Mesothelial cell of epicardium (in vitro differentiated cells): ENCODE results near the gene LRRC27. TPM values are rescaled to one million over a fixed set of nuclear protein-coding genes. Genes with fewer than 3 reads are reported as not detected.
"Not testable (repeated sequence)": the region's sequence is repeated elsewhere in the genome, so short reads cannot be mapped to it uniquely, and the experiment has no call there.

Source experiments
- DNase-seq, 2 experiments: peaks; one replicate each; pipeline ENCODE4 v3.0.0; 2021; ENCODE audit warnings: low spot score in 2 of 2; ENCODE audit not compliant: unreplicated experiment in 2 of 2
- H3K27ac Mint-ChIP-seq: 2 replicates; pipeline ENCODE4 v1.8.0; 2021; ENCODE audit warnings: mixed read lengths
- H3K27me3 Mint-ChIP-seq: 2 replicates; pipeline ENCODE4 v1.8.0; 2021; ENCODE audit warnings: low read depth, mixed read lengths
- H3K36me3 Mint-ChIP-seq: 2 replicates; pipeline ENCODE4 v1.8.0; 2021; ENCODE audit warnings: mixed read lengths
- H3K4me1 Mint-ChIP-seq: 2 replicates; pipeline ENCODE4 v1.8.0; 2021; ENCODE audit warnings: mixed read lengths
- H3K4me3 Mint-ChIP-seq: 2 replicates; pipeline ENCODE4 v1.8.0; 2021; ENCODE audit warnings: mild to moderate bottlenecking, moderate library complexity, mixed read lengths
- H3K9me3 Mint-ChIP-seq: 2 replicates; pipeline ENCODE4 v1.8.0; 2021; ENCODE audit warnings: mixed read lengths
- CTCF ChIP-seq: fragments of 200-600 bp; sonication (generic); IDR thresholded peaks from one replicate; pipeline ENCODE4 v1.5.0; 2021; ENCODE audit warnings: antibody characterized with exemption; ENCODE audit not compliant: unreplicated experiment
- total RNA-seq: library from RNA; stranded (reverse); gene quantifications from 3 replicates; pipeline ENCODE4 v1.2.1, GENCODE V29; 2021

LRRC27 gene
- total RNA-seq, 1 donor from 2014 or later: 15.2 TPM

DNA sequence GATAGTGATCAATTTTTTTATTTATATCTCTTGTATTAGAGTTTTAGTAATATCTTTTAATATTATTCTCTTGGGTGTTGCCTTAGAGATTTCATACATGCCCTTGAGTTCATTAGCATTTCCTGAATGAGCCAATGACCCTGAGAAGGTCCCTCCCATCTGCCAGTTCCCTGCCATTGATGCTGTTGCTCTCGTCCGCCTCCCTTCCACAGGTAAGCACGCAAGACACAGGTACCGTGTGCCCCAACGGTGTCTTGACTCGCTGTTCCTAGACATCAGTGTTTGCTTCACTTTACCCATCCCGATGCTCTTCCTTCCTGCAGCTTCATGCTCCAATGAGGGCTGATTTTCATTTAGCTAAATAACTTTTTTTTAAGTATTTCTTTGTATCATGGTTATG lies 45.3 kb downstream of the LRRC27 start:
- Mint-ChIP-seq H3K4me1 (peaks cover 4% of the 10 kb centered on the region), H3K36me3 (peaks cover 13% of the 10 kb centered on the region), H3K4me3 (no peak overlapping the region), H3K27me3 (no peaks in the 10 kb centered on the region), H3K9me3 (peaks cover 10% of the 10 kb centered on the region), H3K27ac (no peak overlapping the region)
- TF ChIP-seq CTCF: no peak
- DNase-seq: no peak

DNA sequence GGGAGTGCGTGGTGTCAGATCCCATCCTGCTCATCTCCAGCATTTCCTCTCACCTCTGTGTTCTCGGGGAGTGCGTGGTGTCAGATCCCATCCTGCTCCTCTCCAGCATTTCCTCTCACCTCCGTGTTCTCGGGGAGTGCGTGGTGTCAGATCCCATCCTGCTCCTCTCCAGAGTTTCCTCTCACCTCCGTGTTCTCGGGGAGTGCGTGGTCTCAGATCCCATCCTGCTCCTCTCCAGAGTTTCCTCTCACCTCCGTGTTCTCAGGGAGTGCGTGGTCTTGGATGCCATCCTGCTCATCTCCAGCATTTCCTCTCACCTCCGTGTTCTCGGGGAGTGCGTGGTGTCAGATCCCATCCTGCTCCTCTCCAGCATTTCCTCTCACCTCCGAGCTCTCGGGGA lies 47.0 kb downstream of the LRRC27 start:
- H3K4me1 Mint-ChIP-seq, DNase-seq, H3K27me3 Mint-ChIP-seq, H3K4me3 Mint-ChIP-seq, H3K27ac Mint-ChIP-seq: not testable (repeated sequence)
- Mint-ChIP-seq H3K36me3 (peaks cover 15% of the 10 kb centered on the region), H3K9me3 (peaks cover 14% of the 10 kb centered on the region)

DNA sequence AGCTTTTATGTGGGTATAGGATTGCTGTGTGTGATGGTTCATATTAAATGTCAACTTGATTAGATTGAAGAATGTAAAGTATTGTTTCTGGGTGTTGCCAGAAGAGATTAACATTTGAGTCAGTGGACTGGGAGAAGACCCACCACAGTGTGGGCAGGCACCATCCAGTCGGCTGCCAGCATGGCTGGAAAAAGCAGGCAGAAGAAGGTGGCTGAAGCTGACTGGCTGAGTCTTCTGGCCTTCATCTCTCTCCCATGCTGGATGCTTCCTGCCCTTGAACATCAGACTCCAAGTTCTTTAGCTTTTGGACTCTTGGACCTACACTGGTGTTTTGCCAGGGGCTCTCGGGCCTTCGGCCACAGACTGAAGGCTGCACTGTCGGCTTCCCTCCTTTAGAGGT lies 49.0 kb downstream of the LRRC27 start:
- peaks cover 14% of the 10 kb centered on the region for H3K9me3 Mint-ChIP-seq
- H3K27ac Mint-ChIP-seq, H3K27me3 Mint-ChIP-seq, DNase-seq, H3K4me3 Mint-ChIP-seq: not testable (repeated sequence)
- peaks cover 17% of the 10 kb centered on the region for H3K4me1 Mint-ChIP-seq
- H3K36me3 Mint-ChIP-seq: peaks cover 13% of the 10 kb centered on the region

GRCh38 chr10:132381741-132382140 lies 49.7 kb downstream of the LRRC27 start:
- peaks cover 14% of the 10 kb centered on the region for H3K9me3 Mint-ChIP-seq
- H3K4me1 Mint-ChIP-seq: peaks cover 18% of the 10 kb centered on the region
- no peak overlapping the region for H3K27ac Mint-ChIP-seq
- H3K27me3 Mint-ChIP-seq: no peaks in the 10 kb centered on the region
- H3K36me3 Mint-ChIP-seq: peaks cover 11% of the 10 kb centered on the region
- TF ChIP-seq CTCF: no peak
- H3K4me3 Mint-ChIP-seq: no peak overlapping the region
- no peak for DNase-seq

GRCh38 chr10:132382231-132382922 lies 50.4 kb downstream of the LRRC27 start:
- peaks cover 14% of the 10 kb centered on the region for H3K9me3 Mint-ChIP-seq
- peaks cover 8% of the 10 kb centered on the region for H3K36me3 Mint-ChIP-seq
- no peak overlapping the region for H3K4me3 Mint-ChIP-seq
- no peak for TF ChIP-seq CTCF
- no peak for DNase-seq
- H3K27me3 Mint-ChIP-seq: no peaks in the 10 kb centered on the region
- no peak overlapping the region for H3K27ac Mint-ChIP-seq
- peaks cover 18% of the 10 kb centered on the region for H3K4me1 Mint-ChIP-seq

GRCh38 chr10:132383101-132383500 lies 51.1 kb downstream of the LRRC27 start:
- no peak for DNase-seq
- peaks cover 14% of the 10 kb centered on the region for H3K9me3 Mint-ChIP-seq
- no peak overlapping the region for H3K4me3 Mint-ChIP-seq
- no peaks in the 10 kb centered on the region for H3K27me3 Mint-ChIP-seq
- peaks cover 22% of the 10 kb centered on the region for H3K4me1 Mint-ChIP-seq
- H3K27ac Mint-ChIP-seq: no peak overlapping the region
- TF ChIP-seq CTCF: no peak
- peaks cover 8% of the 10 kb centered on the region for H3K36me3 Mint-ChIP-seq
